ENCODE data around the gene PBX3. TPM values are rescaled to one million over a fixed set of nuclear protein-coding genes. Genes with fewer than 3 reads are reported as not detected.

Gene PBX3
- total RNA-seq, 1 donor from 2014 or later, result 11.0 TPM

DNA sequence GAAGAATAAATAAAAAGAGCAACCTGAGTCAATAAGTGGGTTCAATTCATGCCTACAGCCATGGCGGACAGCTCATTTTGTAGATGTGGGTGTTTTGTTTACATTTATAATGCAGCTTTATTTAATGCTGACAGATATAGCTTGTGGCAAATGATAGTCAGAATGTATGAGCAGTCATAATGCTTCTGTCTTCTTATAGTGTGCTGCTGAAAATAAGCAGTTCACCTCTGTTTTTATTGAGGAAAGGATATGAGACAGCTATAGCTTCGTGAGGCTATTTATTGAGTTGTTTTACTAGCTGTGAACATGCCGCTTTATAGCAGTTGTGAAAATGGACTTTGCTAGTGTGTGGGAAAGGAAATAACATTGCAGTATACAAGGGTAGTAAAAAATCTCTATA is 147.4 kb downstream of the PBX3 start:
- TF ChIP-seq, protein P1, sequence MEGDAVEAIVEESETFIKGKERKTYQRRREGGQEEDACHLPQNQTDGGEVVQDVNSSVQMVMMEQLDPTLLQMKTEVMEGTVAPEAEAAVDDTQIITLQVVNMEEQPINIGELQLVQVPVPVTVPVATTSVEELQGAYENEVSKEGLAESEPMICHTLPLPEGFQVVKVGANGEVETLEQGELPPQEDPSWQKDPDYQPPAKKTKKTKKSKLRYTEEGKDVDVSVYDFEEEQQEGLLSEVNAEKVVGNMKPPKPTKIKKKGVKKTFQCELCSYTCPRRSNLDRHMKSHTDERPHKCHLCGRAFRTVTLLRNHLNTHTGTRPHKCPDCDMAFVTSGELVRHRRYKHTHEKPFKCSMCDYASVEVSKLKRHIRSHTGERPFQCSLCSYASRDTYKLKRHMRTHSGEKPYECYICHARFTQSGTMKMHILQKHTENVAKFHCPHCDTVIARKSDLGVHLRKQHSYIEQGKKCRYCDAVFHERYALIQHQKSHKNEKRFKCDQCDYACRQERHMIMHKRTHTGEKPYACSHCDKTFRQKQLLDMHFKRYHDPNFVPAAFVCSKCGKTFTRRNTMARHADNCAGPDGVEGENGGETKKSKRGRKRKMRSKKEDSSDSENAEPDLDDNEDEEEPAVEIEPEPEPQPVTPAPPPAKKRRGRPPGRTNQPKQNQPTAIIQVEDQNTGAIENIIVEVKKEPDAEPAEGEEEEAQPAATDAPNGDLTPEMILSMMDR (conservative IDR thresholded peaks at IDR 0.05; ENCODE audit: low read depth, low read length), result no peak
- H3K4me3 ChIP-seq (ENCODE audit: low read depth, low read length), result no peak overlapping the region
- no peak for DNase-seq (ENCODE audit: low read depth)

DNA sequence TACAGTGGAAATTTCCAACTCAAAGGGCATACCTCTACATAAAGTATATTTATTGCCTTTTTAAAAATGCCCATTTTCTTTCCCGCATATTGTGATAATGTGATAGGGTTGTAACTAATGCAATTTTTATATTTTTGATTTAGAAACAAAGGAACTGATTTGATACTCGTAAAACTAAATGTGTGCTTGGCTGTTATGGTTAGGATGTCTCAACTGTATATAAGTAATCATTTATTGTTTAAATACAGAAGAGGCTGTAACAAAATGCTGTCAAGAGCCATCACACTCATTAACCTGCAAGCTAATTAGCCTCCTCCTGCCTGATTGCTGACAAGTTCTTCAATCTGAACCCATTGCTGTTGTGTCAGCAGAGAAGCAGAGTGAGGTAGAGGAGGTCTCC is 149.2 kb downstream of the PBX3 start:
- H3K4me3 ChIP-seq (ENCODE audit: low read depth, low read length), result no peak overlapping the region
- TF ChIP-seq, protein P1 (conservative IDR thresholded peaks at IDR 0.05; ENCODE audit: low read depth, low read length), result no peak
- no peak for DNase-seq (ENCODE audit: low read depth)

DNA sequence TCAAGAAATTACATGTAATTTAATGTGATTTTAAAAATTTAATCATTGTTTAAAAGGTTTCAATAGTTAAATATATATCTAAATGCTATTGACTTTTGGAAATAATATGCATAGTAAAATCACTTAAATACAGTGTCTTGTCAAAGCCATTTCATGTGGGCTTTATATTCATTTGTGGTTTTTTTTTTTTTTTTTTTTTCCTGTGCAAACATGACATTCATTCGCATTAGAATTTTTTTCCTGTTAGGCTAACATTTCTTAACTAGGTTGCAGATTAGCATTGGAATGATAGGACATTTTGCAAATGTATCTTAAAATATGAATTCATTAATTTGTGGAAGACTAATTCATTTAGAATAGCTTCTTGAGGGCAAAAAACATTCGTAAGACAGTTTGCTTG is 149.8 kb downstream of the PBX3 start:
- H3K4me3 ChIP-seq (ENCODE audit: low read depth, low read length), result no peak overlapping the region
- TF ChIP-seq, protein P1 (conservative IDR thresholded peaks at IDR 0.05; ENCODE audit: low read depth, low read length), result no peak
- no peak for DNase-seq (ENCODE audit: low read depth)

DNA sequence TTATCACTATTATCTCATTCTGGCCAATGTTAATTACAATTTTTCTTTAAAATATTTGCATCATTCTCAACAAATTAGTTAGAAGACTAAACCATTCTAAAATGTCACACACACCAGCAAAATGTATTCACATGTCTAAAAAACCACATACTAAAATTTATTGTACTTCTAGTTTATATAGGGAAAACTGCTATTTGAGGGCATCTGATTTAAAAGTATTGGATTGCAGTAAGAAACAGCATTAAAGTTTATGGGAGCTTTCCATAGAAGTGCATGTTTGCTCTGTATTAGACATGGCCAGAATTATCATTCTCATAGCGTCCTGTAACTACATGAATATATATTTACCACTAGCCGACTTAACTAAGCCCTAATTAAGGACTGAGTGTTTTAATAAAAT is 150.3 kb downstream of the PBX3 start:
- no peak overlapping the region for H3K4me3 ChIP-seq (ENCODE audit: low read depth, low read length)
- no peak for DNase-seq (ENCODE audit: low read depth)
- TF ChIP-seq, protein P1 (conservative IDR thresholded peaks at IDR 0.05; ENCODE audit: low read depth, low read length), result no peak

DNA sequence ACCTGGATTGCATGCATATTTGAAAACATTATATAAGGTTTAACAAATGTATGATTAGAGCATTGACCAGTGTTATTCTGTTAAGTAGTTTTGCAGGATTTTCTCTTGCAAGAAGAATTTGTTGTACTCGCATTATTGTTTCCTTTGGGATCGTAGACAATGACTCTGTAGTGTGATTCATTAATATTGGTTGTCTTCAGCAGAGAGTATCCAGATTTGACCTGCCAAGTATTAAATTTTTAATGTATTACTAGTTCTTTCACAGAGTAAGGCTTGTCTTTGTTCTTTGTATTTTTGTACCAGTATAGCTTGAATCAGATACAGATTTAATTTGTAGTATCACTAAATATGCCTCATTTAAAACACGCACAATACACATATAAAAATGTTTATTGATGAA is 155.0 kb downstream of the PBX3 start:
- TF ChIP-seq, protein P1 (conservative IDR thresholded peaks at IDR 0.05; ENCODE audit: low read depth, low read length), result no peak
- no peak overlapping the region for H3K4me3 ChIP-seq (ENCODE audit: low read depth, low read length)
- DNase-seq (ENCODE audit: low read depth), result no peak

DNA sequence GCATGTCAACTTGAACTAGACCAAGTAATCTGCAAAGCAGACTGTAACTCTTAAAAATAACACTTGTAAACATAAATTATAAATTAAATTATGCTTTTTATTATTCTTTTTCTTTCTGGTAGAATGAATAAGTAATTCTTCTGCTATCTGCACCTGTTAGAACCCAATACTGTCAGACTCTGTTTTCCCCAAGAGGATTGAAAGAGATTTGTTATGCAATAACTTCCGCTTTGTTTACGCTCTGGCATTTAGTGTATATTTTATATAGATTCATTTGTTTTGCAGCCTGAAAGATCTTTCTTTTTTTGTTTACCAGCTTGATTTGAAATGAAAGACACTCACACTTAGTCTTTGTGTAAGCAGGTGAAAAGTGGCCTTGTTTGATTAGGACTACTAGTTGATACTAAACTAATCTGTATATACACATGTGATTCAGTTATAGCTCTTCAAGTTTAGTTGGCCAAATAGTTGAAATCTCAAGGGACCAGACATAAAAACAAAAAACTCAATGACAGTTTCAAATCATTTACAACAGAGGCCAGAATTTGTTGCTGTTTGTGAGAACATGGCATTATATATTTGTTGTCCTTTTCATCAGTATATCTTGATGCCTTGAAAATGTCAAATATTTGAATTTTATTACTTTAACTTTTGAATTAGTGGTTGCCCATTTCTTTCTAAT is 155.8 kb downstream of the PBX3 start:
- no peak for DNase-seq (ENCODE audit: low read depth)
- H3K4me3 ChIP-seq (ENCODE audit: low read depth, low read length), result no peak overlapping the region
- TF ChIP-seq, protein P1 (conservative IDR thresholded peaks at IDR 0.05; ENCODE audit: low read depth, low read length), result no peak

All from epithelial cell of proximal tubule (primary cell).